NCI-H524 treated with DMSO at 0.1 percent for 48 hours (cell line): ENCODE results near the gene WDR91.

Source experiments
- DNase-seq: peaks from one replicate; lab custom pipeline; 2025; lab: John Stamatoyannopoulos, UW

The WDR91 gene

DNA sequence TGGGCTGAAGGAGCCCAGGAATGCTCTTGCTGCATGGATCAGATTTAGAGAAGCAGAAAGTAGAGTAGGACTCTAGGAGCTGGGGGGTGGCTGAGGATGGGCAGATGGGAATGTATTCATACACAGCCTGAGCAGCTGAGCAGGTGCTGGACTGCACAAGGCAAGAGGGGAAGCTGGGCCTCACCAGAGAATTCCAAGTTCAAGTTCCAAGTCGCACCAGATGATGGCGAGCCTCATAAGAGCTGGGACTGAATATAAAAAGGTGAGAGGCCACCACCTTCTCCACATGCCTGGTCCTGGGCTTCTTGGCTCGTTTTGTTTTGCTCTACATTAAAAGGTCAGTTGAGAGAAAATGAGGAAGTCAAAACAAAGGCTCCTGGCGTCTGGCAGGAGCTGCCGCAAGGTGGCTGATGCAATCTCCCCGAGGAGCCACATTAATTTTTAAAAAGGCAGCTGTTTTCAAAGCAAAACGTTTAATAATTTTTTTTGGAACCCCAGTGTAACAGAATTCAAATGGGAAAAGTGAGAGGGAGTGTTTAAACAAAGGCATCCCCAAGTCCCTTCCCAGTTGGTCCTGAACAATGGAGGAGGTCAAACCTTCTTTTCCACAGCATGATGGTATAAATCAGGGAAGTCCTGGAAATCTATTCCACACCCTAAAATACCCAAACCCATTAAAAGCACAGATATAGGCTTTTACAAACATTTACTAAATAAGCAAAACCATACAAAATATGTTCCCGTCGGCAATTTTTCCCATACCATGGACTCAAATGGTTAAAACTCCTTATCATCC is 50.3 kb downstream of the WDR91 start:
- no peak for DNase-seq

DNA sequence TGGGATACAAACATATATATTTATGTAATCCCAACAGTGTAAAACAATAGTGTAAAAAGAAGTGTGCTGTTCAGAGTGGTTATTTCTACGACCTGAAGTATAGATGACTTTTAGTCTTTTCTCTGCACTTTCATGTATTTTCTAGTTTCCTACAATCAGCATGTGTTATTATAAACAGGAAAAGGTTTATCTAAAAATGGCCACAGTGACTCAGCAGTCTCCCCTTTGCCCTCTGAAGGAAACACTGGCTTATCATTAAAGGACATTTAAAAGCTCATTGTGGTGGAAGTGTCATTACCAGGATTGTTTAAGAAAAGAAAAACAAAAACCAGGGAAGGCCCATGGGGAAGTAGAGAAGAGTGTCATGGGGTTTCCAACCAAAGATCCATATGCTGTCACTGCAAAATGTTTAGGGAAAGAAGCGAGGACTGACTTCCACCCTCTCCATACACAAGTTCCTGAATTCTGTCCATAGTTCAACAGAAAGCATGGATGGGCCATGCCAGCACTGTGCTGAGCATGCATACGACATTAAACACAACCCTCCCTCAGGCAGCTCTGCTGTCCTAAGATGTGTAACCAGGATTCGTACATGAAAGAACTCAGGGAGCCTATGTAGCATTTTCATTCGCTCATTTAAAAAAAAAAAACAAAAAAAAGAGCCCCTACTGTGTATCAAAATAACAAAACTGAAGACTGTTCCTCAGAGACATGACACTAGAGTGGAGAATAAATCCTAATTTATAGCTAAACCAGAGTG is 51.0 kb downstream of the WDR91 start:
- DNase-seq: no peak

DNA sequence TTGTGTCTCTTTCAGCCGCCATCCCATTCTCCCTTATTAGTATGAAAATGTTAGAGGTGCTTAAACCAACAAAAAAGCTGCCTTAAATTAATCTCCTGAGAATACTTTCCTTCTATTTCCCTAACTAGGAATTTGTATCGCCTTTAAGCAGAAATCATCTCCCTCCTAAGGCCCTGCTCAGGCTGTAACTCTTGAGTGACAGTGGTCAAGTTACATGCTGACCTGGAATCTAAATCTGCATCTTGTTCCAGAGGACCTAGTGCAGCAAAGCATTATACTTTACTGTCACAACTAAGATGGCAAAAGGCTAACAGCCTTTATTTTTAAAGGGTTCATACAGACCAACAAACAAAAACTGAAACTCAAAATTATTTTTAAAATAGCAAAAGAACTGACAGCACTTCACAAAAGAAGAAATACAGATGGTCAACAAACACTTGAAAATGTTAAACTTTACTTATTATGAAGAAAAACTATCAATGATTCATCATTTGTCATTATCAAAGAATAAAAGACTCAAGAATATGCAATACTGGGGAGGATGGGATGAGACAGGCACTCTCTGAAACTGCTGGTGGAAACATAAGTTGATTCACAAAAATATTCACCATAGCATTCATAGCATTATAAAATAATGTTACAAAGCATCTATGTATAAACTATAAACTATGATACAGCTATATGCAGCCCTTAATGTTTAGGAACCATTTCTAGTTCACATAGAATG is 51.8 kb downstream of the WDR91 start:
- no peak for DNase-seq

DNA sequence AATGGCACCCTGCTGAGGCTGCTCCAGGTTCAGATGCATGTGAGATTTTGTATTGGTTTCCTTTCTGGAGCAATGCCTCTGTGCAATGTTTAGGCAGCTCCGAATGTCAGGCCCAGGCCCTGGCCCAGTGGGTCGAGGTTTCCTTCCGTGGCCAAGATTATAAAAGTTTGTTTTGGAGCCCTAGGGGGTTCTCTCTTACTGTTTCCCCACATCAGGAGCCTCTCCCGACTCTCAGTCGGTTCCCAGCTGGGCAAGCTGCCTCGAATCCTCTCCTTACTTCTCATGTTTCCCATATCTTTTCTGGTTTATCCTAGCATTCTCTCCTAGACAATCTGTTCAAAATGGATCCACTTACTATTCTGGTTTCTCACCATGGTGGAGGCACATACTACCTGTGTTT is 52.5 kb downstream of the WDR91 start:
- DNase-seq: no peak

DNA sequence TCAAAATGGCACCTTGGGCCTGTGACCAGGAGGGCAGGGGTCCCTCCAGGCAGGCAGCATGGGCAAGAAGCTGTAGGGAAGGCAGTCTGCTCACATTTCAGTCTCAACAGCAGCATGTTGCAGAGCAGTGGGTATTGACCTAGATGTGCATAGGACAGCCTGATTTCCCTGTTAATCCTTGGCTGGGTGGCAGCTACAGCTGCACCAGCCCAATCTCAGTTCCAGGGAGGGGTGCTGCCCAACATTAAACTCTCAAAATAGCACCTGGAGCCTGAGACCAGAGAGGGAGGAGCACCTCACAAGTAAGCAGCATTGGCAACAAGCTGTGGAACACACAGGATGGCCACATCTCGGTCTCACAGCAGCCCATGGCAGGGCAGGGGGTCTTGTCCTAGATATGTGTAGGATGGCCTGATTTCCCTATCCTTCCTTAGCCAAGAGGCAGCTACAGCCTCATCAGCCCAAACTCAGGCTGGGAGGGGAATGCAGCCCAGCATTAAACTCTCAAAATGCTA is 53.1 kb downstream of the WDR91 start:
- DNase-seq: no peak

DNA sequence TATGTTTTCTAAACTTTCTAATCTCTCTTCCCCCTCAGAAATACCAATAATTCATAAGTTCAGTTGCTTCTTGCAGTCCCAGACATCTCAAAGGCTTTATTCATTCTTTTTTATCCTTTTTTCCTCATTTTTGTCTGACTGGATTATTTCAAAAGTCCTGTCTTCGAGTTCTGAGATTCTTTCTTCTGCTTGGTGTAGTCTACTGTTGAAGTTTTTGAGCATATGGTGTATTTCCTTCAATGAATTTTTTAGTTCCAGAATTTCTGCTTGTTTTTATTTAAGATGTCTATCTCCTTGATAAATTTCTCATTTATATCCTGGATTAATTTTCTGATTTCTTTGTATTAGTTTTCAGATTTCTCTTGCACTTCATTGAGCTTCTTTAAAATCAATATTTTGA is 55.0 kb downstream of the WDR91 start:
- no peak for DNase-seq

DNA sequence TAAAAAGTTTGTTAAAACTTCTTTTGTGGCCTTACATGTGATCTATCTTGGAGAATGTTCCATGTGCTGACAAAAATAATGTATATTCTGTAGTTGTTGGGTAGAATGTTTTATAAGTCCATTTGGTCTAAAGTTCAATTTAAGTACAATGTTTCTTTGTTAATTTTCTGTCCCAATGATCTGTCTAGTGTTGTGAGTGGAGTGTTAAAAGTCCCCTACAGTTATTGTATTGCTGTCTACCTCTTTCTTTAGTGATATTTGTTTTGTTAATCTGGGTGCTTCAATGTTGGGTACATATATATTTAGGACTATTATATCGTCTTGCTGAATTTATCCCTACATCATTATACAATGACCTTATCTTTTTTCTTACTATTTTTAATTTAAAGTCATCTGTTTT is 56.6 kb downstream of the WDR91 start:
- no peak for DNase-seq

DNA sequence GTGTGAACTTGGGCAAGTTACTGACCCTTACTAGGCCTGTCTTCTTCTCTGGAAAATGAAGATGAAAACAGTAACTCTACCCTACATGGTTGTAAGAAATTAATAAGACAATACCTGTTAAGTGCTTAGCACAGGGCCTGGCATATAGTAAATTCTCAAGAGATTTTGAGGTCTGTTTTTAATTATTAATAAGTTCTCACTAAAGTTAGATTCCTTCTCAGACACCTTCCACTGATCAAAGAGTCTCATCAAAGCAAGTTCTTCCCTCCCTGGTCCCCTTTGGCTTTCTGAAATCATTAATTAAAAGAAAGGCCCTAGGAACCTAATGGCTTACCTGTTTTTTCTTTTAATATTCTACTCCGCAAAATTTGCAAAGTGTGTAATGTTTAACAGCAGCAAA is 58.9 kb downstream of the WDR91 start:
- no peak for DNase-seq

DNA sequence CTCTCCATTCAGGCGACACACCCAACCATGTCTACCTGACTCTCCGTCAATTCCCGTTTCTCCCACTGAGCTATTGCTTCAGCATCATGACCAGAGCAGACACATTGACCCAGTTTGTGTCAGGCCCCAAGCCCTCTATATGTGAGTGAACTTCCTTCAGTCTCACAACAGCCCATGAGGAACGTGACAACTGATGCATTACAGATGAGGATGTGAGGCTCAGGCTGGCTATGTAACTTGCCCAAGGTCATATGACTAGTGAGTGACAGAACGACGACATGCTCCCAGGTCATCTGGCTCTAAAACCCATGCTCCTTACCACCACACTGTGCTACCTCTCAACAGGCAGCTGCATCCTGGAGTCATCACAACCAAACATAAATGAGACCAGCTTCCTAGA is 59.8 kb downstream of the WDR91 start:
- no peak for DNase-seq

DNA sequence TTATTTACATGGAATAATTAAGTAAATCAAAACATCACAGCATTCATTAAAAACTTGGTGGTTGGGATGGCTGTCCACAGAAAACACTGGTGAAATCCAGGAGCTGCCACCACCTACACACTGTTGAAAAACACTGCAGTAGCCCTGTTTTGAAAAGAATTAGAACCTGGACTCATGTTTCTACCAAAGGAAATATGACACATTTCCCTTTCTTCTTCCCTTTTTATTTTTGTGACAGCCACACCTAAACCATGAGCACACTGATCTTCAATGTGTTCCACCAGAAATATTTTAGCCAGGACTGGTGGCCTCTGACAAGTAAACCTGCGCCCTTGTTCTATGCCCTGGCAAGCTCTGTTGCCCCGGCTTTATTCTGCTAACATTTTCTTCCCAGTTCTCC is 60.2 kb downstream of the WDR91 start:
- DNase-seq: no peak

DNA sequence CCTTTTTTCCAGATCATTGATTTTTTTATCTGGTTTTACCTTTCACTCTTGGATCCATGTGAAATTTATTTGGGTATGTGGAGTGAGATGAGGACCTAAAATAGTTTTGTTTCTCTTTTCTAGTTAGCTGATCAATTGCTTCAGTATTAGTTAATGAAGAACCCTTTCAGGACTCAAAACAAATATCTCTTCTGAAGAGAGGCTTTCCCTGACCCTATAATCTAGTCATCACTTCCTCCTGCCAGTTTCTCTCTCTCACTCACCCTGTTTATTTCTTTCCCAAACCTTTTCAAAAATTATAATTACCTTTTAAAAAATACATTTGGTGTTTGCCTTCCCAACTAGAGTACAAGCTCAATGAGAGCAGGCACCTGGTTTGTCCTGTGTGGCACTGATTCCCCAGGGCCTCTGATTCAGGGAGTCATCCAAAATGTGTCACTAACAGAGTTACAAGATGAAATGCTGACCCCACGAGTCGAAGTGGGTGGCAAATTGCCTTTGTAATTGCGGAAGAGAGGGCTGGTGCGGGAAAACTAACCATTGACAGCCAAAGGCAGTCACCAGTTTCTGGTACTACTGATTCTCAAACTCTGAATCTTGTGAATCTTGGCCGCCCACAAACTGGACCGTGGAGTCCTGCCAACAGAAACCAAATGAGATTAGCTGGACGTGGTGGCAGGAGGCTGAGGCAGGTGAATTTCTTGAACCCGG is 61.1 kb downstream of the WDR91 start:
- no peak for DNase-seq

DNA sequence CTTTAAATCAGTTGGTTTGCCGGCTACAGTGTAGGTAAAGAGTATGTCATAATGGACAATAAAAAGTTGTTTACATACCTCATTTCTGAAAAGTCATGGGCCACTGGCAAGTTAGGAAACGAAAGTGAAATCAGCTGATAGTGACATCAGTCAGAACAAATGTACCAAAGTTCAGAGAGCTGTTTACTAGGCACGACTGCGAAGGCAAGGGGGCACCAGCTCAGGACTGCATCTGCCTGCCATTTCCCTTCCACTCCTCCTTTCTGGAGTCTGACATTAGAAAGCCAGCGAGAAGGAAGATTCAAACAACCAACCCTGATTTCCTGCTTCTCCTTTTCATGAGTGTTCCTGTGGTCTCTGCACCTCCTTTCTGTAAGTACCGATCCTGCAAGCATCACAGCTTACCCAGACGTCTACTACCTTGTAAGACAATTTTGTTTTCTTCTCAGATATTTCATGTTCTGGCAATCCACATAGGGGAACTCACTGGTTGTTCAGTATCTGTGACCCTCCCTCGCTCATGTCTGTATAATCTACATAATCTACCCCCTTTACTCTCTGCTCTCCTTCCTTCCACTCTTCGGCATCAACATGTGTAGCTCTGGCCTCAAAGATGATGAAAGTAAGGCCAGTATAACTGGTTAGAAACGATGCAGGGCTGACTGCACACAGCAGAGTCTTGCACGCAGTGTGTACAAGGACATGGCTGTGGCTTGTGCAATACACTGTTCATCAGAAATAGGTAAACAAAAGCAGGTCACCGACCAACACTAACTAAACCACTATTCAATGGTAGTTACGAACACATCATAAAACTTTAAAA is 63.2 kb downstream of the WDR91 start, which contains the start of gene TMEM140:
Gene TMEM140 (plus strand): TSS at position 174 of the 823 bp plus-strand sequence. CDS start 16,370 bp downstream, outside the sequence.
- DNase-seq: no peak

DNA sequence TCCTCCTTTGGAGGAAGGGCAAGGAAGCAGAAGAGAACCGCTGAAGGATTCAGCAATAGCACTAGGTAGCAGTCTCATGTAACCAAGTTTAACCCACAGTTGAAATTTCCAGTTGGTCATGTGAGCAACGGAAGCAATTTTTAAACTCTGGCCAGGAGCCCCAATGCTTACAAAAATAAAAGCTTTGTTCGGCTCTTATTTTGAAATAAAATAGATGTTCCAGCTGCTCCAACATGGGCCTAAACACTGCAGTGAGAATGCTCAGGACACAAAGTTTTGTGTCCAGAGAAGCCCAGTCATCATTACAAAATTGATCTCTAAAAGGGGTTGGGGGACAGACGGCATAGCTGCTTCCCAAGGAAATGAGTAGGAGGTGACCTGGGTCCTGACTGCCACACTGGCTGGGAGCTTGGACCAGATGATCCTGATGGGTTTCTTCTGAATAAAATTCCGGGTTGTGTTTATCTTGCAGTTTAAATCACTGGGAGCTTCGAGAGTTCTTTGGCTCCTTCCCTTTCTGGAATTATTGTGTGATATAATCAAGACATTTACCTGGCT is 63.9 kb downstream of the WDR91 start:
- DNase-seq: no peak

DNA sequence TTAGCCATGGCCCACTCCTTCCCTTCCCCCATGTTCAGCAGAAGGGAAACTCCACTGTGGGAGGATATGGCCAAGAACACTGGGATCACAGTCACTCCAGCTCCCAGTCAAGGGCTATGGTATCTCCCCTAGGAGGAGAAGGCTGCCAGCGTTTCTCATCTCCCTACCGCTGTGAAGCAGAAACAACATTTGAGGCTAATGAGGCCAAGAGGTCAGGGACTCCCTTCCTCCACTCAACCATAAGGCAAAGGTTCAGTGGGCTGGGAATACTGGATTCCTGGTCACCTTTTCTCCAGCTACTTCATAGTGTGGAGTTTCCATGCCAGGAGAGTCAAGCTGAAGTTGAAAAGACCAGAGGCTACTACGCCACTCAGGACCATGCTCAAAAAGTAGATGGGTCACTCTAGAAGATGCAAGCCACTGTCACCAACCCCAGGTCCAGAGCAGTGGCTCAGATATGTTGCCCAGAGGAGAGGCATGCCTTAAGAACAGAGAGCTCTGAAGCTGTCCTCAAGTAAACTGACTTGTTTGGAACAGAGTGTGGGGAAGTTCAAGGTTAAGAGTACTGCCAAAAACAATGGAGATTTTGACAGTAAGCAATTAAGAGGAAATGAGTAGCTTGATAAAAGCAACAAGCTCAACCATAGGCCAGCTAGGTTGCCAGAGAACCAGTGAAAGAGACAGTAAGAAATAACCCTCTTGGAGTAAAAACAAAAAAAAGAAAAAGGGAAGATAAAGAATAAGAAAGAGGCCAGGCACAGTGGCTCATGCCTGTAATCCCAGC is 67.2 kb downstream of the WDR91 start:
- no peak for DNase-seq
